Stimulated activated CD4-positive, alpha-beta T cell treated with anti-CD3 and anti-CD28 coated beads, Interleukin-4, amount 100 ng/mL, for 4 hours (primary cell): ENCODE measurements around the gene LAMA3.
A peak's percentile ranks its signal among the peaks of the same experiment; 100 is the strongest.

Source experiments
- DNase-seq, 2 experiments: peaks; one replicate each; pipeline ENCODE4 v3.0.0-alpha.2; 2020

The LAMA3 gene

DNA sequence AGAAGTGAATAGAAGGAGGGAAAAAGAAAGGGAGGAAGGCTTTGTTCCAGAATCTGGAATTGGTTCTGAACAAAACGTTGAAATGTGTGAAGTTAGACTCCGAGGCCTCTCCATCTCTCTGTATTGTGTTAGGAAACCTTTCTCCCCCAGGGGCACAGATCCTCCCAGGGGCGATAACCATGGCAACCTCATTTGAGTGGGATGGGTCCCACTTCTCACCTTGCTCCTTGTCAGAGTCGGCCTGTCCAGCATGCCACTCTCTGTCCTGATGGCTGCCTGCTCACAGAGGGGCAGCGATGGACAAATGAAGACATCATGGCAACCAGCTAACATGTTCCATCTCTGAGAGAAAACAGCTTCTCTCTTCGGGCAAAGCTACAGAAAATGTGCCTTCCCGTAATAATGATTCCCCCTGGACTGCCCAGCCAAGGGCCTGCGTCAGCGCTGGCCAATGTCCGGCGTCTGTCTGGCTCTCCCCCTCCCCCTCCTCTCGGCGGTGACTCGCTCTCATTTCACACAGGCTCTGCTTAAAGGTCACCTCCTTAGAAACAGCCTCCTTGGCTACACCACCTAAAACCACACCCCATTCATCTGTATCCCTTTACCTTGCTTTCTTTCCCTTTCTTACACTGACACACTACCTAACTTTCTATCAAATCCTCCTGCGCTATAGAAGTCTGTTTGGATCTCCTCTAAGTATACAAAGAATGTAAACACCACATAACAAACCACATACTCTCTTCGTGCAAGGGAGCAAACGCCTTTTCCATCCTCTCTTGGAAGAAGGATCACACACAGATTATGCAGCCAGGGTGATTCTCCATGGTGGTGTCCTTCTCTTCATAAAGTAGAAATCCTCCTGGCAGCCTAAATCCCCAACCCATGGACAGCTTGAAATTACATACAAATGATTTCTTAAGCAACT, 293.2 kb downstream of the LAMA3 start:
- no peak for DNase-seq

- no peak for DNase-seq
Observed at GRCh38 chr18:23983112-23983511, 293.9 kb downstream of the LAMA3 start.

DNA sequence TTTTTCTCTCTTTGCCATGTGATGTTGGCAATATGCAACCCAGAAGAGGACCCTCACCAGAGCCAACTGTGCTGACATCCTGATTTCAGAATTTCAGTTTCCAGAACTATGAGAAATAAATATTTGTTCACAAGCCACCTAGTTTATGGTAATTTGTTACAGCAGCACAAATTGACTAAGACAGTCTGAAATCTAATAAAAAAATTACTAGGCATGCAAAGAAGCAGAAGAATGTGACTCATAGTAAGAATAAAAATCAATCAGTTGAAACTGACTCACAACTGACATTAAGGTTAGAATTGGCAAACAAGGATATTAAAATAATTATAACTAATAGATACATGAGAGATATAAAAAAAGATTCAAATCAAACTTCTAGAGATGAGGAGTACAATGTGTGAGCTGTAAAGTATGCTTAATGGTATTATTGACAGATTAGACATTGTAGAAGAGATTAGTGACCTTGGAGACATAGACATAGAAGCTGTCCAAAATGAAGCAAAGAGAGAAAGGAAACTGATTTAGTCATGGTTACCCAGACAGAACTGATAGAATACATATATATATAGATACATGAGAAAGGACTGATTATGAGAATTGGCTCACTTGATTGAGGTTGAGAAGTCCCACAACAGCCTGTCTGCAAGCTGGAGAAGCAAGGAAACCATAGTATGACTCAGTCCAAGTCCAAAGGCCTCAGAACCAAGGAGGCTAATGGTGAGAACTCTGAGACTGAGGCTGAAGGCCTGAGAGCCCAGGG, 297.5 kb downstream of the LAMA3 start:
- no peak for DNase-seq

GRCh38 chr18:23990474-23991410, 301.5 kb downstream of the LAMA3 start:
- no peak for DNase-seq

GRCh38 chr18:23992089-23992940, 303.1 kb downstream of the LAMA3 start:
- peak in 1 of 2 experiments; percentile 41 for DNase-seq

DNA sequence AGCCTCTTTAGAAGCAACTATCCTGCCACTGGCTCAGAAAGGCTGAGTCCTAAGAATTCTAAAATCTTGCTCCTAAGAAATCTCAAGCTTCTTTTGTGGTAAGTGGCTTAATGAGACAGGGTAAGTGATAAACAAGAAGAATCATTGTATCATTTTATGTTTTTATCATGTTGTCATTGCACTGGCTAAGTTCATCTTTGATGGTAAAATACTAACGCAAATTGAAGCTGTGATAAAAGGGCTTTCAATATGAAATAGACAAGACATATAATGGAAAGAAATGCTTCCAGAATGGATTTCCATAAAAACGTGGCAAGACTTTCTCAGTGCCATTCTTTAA, 303.7 kb downstream of the LAMA3 start:
- no peak for DNase-seq

- DNase-seq, result peak in 1 of 2 experiments; percentile 36
Observed at GRCh38 chr18:23994361-23994902, 305.2 kb downstream of the LAMA3 start.

- DNase-seq, result no peak
Observed at GRCh38 chr18:23995180-23995579, 305.9 kb downstream of the LAMA3 start.

- DNase-seq, result no peak
Observed at GRCh38 chr18:23998018-23998417, 308.8 kb downstream of the LAMA3 start.

DNA sequence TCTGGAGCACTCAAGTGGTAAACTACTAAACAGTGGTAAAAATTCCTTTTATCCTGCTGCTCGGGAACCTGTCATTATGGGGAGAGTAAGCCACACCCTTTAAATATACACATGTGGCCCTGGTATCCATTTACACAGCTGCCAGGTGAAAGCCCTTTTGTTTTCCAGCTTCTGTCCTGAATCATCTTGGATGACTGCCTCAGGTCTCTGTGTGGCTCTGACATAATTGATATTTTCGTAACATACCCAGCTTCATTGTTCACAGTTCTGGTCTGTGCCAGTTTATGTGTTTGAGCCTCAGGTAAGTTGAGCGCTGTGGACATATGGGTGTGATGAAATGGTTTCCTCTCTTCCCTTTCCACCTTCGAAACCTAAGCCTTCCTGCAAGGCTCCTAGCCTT, 309.6 kb downstream of the LAMA3 start:
- DNase-seq, result no peak

DNA sequence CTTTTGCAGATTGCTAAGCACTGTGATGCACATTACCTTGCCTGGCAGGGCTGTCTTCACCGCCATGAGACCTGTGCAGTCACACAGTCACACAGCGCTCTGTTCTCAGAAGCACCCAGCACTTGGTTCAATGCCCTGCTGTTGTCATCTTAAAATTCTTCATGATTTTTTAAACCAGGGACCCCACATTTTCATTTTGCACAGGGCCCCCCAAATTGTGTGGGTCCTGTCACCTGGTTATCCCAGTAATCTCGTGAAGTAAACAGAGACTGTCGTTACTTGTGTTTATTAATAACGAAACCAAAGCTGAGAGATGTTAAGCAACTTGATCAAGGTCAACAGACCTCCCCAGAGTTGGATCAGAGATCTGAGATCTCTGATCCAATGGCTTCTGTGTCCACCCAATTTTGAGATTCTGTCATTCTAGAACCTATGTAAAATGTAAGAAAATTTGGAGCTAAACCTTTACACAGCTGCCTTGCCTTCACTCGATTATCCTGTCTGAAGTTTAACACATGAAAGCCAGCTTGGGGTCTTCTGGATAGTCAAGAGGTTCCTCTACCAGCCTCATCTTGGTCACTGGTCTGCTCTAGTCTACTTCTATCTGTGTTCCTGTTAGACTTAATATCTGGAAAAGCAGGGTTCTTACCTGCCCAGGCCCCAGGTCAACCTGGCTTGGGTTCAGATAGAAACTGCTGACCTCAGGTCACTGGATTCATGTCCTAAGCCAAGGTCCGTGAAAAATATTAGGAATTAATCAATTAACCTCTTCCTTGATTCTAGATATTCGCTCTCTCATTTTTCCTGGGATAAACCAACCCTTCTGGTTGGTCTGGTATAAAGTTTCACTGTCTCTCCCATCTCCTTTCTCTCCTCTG, 311.6 kb downstream of the LAMA3 start:
- no peak for DNase-seq

DNA sequence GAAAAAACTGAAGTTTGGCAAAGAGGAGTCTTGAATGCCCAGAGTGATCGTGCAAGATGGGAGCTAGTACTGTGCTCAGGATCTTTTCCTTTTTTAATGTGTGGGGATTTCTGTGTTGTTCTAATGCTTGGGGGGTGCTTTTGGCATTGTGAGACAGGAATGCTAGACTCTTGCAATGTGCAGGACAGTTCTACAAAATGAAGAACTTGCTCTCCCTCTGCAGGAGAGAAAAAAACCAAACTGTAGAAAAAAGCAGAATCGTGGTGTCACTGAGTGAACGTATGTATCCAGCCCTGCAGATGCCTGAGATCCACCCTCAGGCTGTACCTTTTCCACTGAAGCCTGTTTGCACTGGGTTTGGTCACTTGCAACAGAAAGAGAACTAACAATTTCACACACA, 313.2 kb downstream of the LAMA3 start:
- DNase-seq, result no peak

DNA sequence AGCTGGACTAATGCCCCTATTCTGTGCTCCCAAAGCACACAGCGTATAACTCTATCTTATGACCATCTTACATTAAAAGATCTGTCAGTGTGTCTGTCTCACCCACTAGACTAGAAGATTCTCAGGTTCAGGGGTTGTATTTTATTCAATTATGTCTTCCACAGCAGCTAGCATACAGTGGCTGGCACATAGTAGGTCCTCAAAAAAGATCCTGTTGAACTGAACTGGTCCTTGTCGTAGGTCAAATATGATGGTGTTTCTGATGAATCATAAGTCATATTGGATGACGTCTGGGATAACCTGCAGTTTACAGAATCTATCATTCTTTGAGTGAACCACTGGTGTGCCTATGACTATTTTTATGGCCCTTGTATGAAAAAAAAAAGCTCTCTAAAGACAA, 314.0 kb downstream of the LAMA3 start:
- DNase-seq, result no peak

GRCh38 chr18:24003903-24004640, 314.8 kb downstream of the LAMA3 start:
- no peak for DNase-seq
